Fibroblast of lung (primary cell): ENCODE measurements around the gene CLNK.

ENCODE experiments used
- CTCF ChIP-seq, 2 donors: IDR thresholded peaks in 1 of 2; conservative IDR thresholded peaks in 1 of 2; 1 replicate in 1 of 2; 2 replicates in 1 of 2; pipeline ENCODE4 v1.5.1; 2011 to 2012; ENCODE audit warnings: low read length in 2 of 2, control low read depth in 1 of 2, inconsistent platforms in 1 of 2, low read depth in 1 of 2, mild to moderate bottlenecking in 1 of 2
- EZH2 ChIP-seq: IDR thresholded peaks from 2 replicates; pipeline ENCODE4 v1.5.1; 2012; ENCODE audit warnings: low read length, control low read depth, mild to moderate bottlenecking; ENCODE audit errors: missing control alignments

DNA sequence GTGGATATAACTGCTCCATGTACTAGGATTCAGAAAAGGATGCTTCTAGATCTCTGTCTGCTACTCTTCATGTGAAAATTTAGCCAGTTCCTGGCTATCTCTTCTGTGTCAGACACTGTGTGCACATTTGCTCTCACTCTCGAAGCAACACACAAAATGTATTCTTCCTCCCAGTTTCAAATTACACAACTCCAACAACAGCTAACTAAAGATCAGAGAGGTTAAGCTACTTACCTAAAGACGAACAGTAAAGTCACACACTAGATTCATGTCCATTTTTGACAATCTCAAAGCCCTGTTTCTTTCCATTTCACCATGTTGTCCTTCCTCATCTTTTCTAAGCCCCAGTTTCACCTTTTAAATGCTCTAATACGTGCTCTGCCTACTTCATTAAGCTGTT is 2.2 kb downstream of the CLNK start:
- TF ChIP-seq EZH2 (no peak), CTCF (conservative IDR thresholded peaks at IDR 0.05 in 1 of 2, IDR thresholded peaks at IDR 0.05 in 1 of 2; ENCODE audit: low read depth in 1 of 2, low read length in 2 of 2) (no peak)
